SK-N-SH (cell line): ENCODE results near the gene HOXC13. TPM values are rescaled to one million over a fixed set of nuclear protein-coding genes. Genes with fewer than 3 reads are reported as not detected.

Experiments used
- CTCF ChIA-PET: fragments of 300-600, 350-600 bp; formaldehyde crosslinking; extraction: SDS; loops from one replicate; lab custom pipeline; 2021; lab: Yijun Ruan, JAX
- POLR2A ChIA-PET: fragments of 350-600 bp; sonication (Branson Sonifier 250); formaldehyde crosslinking; extraction: SDS; loops from one replicate; lab custom pipeline; 2020; ENCODE audit warnings: antibody characterized with exemption, inconsistent platforms; lab: Yijun Ruan, JAX
- DNase-seq: peaks from one replicate; pipeline ENCODE4 v3.0.0; 2012
- H2AFZ ChIP-seq: fragments of 200-600 bp; sonication (generic); 2 replicates; pipeline ENCODE4 v1.8.1; 2016; ENCODE audit warnings: antibody characterized with exemption, mild to moderate bottlenecking, low read depth
- H3F3A ChIP-seq: fragments of 200-600 bp; sonication (generic); replicated peaks from 2 replicates; pipeline ENCODE3; 2016; ENCODE audit warnings: antibody characterized with exemption, mild to moderate bottlenecking; ENCODE audit not compliant: insufficient read depth
- H3K27ac ChIP-seq, 2 experiments: fragments of 200-500 bp in 1 of 2; fragments of 200-600 bp in 1 of 2; sonication (Bioruptor generic) in 1 of 2; sonication (generic), shearing (Covaris generic) in 1 of 2; 2 replicates each; pipeline versions ENCODE4 v1.5.1 to v1.6.1; 2014 to 2016; ENCODE audit warnings: low read depth in 2 of 2, inconsistent platforms in 1 of 2, low read length in 1 of 2, mild to moderate bottlenecking in 1 of 2, mixed read lengths in 1 of 2
- H3K27me3 ChIP-seq: fragments of 200-600 bp; sonication (generic), shearing (Covaris generic); 2 replicates; pipeline ENCODE4 v1.6.1; 2016; ENCODE audit warnings: mixed run types; ENCODE audit not compliant: insufficient read depth
- H3K36me3 ChIP-seq, 2 experiments: fragments of 200-500 bp in 1 of 2; fragments of 200-600 bp in 1 of 2; sonication (Bioruptor generic) in 1 of 2; sonication (generic) in 1 of 2; replicated peaks in 1 of 2; 2 replicates each; pipeline versions ENCODE3 to v1.5.1; 2014 to 2016; ENCODE audit warnings: low read length in 1 of 2, mild to moderate bottlenecking in 1 of 2; ENCODE audit not compliant: insufficient read depth in 2 of 2, control insufficient read depth in 1 of 2
- H3K4me1 ChIP-seq, 2 experiments: fragments of 200-500 bp in 1 of 2; fragments of 200-600 bp in 1 of 2; sonication (Bioruptor generic) in 1 of 2; sonication (generic), shearing (Covaris generic) in 1 of 2; 2 replicates each; pipeline versions ENCODE4 v1.5.1 to v1.6.1; 2014 to 2016; ENCODE audit warnings: low read depth in 1 of 2, low read length in 1 of 2, mixed run types in 1 of 2; ENCODE audit not compliant: insufficient read depth in 2 of 2, control insufficient read depth in 1 of 2
- H3K4me2 ChIP-seq: fragments of 200-600 bp; sonication (generic), shearing (Covaris generic); 2 replicates; pipeline ENCODE4 v1.6.1; 2017; ENCODE audit warnings: mixed run types
- H3K4me3 ChIP-seq, 2 experiments: fragments of 200-500 bp in 1 of 2; fragments of 200-600 bp in 1 of 2; sonication (Bioruptor generic) in 1 of 2; sonication (generic), shearing (Covaris generic) in 1 of 2; 2 replicates each; pipeline versions ENCODE4 v1.5.1 to v1.8.1; 2014 to 2016; ENCODE audit warnings: low read depth in 2 of 2, inconsistent platforms in 1 of 2, low read length in 1 of 2, mild to moderate bottlenecking in 1 of 2, mixed read lengths in 1 of 2, moderate library complexity in 1 of 2
- H3K79me2 ChIP-seq: fragments of 200-600 bp; sonication (generic); 2 replicates; pipeline ENCODE4 v1.8.1; 2017; ENCODE audit warnings: mild to moderate bottlenecking; ENCODE audit not compliant: insufficient read depth
- H3K9ac ChIP-seq: fragments of 200-600 bp; sonication (generic); 2 replicates; pipeline ENCODE4 v1.6.1; 2017; ENCODE audit warnings: mixed run types
- H3K9me2 ChIP-seq: fragments of 200-600 bp; sonication (generic); 2 replicates; pipeline ENCODE4 v1.6.1; 2017; ENCODE audit warnings: mixed run types
- H3K9me3 ChIP-seq: fragments of 200-600 bp; sonication (generic); 2 replicates; pipeline ENCODE4 v1.6.1; 2017; ENCODE audit warnings: mixed run types, mild to moderate bottlenecking, moderate library complexity
- H4K20me1 ChIP-seq: fragments of 200-600 bp; sonication (generic); 2 replicates; pipeline ENCODE4 v1.6.1; 2017; ENCODE audit warnings: mild to moderate bottlenecking, mixed run types; ENCODE audit not compliant: insufficient read depth
- CTCF ChIP-seq: fragments of 200-600 bp; sonication (generic); IDR thresholded peaks from 2 replicates; pipeline ENCODE4 v1.6.1; 2017; ENCODE audit warnings: antibody characterized with exemption, mild to moderate bottlenecking, moderate library complexity
- ELF1 ChIP-seq: IDR thresholded peaks from 2 replicates; pipeline ENCODE4 v1.4.0; 2012
- EZH2phosphoT487 ChIP-seq: fragments of 200-600 bp; sonication (generic); IDR thresholded peaks from 2 replicates; pipeline ENCODE4 v1.6.1; 2017; ENCODE audit warnings: low read depth, mixed run types, mild to moderate bottlenecking, antibody characterized with exemption, moderate library complexity, borderline replicate concordance
- FOSL2 ChIP-seq: IDR thresholded peaks from 2 replicates; pipeline ENCODE4 v1.4.0; 2012; ENCODE audit warnings: low read depth, mild to moderate bottlenecking, moderate library complexity, borderline replicate concordance
- GABPA ChIP-seq: IDR thresholded peaks from 2 replicates; pipeline ENCODE4 v1.4.0; 2012; ENCODE audit warnings: low read depth, mild to moderate bottlenecking
- JUND ChIP-seq: IDR thresholded peaks from 2 replicates; pipeline ENCODE4 v1.4.0; 2012
- MEF2A ChIP-seq: IDR thresholded peaks from 2 replicates; pipeline ENCODE4 v1.4.0; 2012; ENCODE audit warnings: low read depth, borderline replicate concordance
- MXI1 ChIP-seq: IDR thresholded peaks from 2 replicates; pipeline ENCODE4 v1.6.1; 2012; ENCODE audit warnings: mild to moderate bottlenecking, low read depth, low read length, improper control_type of control experiment
- PBX3 ChIP-seq: IDR thresholded peaks from 2 replicates; pipeline ENCODE4; 2012
- RAD21 ChIP-seq: IDR thresholded peaks from 2 replicates; pipeline ENCODE4 v1.6.1; 2012; ENCODE audit warnings: mild to moderate bottlenecking, low read length
- RCOR1 ChIP-seq: fragments of 150-350 bp; IDR thresholded peaks from 2 replicates; pipeline ENCODE4 v1.6.1; 2017; ENCODE audit warnings: antibody characterized with exemption, low read length
- RFX5 ChIP-seq: IDR thresholded peaks from 2 replicates; pipeline ENCODE4 v1.6.1; 2012; ENCODE audit warnings: mild to moderate bottlenecking, improper control_type of control experiment, low read length
- RXRA ChIP-seq: IDR thresholded peaks from 2 replicates; pipeline ENCODE4 v1.4.0; 2012; ENCODE audit warnings: low read depth, mild to moderate bottlenecking, borderline replicate concordance
- SMC3 ChIP-seq: IDR thresholded peaks from 2 replicates; pipeline ENCODE4 v1.6.1; 2012; ENCODE audit warnings: low read depth, low read length, improper control_type of control experiment
- TEAD4 ChIP-seq: IDR thresholded peaks from 2 replicates; pipeline ENCODE4 v1.4.0; 2012; ENCODE audit warnings: mild to moderate bottlenecking, borderline replicate concordance; ENCODE audit not compliant: insufficient read depth
- USF1 ChIP-seq: IDR thresholded peaks from 2 replicates; pipeline ENCODE4 v1.4.0; 2012; ENCODE audit warnings: low read depth, borderline replicate concordance
- USF2 ChIP-seq: fragments of 150-350 bp; IDR thresholded peaks from 2 replicates; pipeline ENCODE4 v1.6.1; 2017; ENCODE audit warnings: antibody characterized with exemption, low read length, low read depth, borderline replicate concordance
- ZBTB33 ChIP-seq: IDR thresholded peaks from 2 replicates; pipeline ENCODE4 v1.4.0; 2012; ENCODE audit warnings: low read depth, borderline replicate concordance
- WGBS: methylation state at CpG from one replicate; pipeline ENCODE4 v1.1.6; 2017; ENCODE audit warnings: low lambda C conversion rate; 5-methylcytosine and 5-hydroxymethylcytosine counted together
- polyA plus RNA-seq, 3 experiments: library from polyadenylated mRNA; depleted of rRNA; stranded (reverse); fragments of >200 nt; gene quantifications; 2 replicates each; pipeline ENCODE4 v1.2.3, GENCODE V29; 2012

The HOXC13 gene
- polyA plus RNA-seq, 1 of the 3 experiments (the other 2 are of a cell fraction) = not detected

- POLR2A ChIA-PET = interaction anchor here (0.6 kb wide), 1 partner anchor 15 kb away, joined by 3 read pairs; no protein-coding TSS in a partner anchor
- Histone ChIP-seq H3K9me2 (no peaks in the 10 kb centered on the region), H3K9me3 (no peaks in the 10 kb centered on the region), H3K27ac (no peak overlapping the region), H3K27me3 (peaks cover 95% of the 10 kb centered on the region), H3K4me3 (no peak overlapping the region), H4K20me1 (no peaks in the 10 kb centered on the region)
- no peak for DNase-seq
- peak; percentile 86; the same call in 1 of the 2 replicates for TF ChIP-seq EZH2phosphoT487
- TF ChIP-seq RCOR1 = no peak
- TF ChIP-seq, all 33 proteins: peak for 1
- H3F3A ChIP-seq = no peaks in the 10 kb centered on the region
- CTCF ChIA-PET = interaction anchor here (1.1 to 12.8 kb wide), 29 partner anchors 9 to 407 kb away, joined by 3 to 194 read pairs (median 6); partner anchors contain the start of genes HOTAIR, HOXC11, HOXC12 and HOXC9
- WGBS = 28% methylated on average over 27 of the region's 30 CpGs
- H3K4me1 ChIP-seq = peaks cover 0 to 12% of the 10 kb centered on the region in 2 experiments; a peak in 1 of 4 replicates
- no peaks in the 10 kb centered on the region for H3K36me3 ChIP-seq
- H3K4me2 ChIP-seq = no peak overlapping the region
- no peak overlapping the region for H3K9ac ChIP-seq
- no peak overlapping the region for H2AFZ ChIP-seq
- no peaks in the 10 kb centered on the region for H3K79me2 ChIP-seq
Measured at GRCh38 chr12:53983950-53984572, 45.4 kb downstream of the HOXC13 start.

- no peaks in the 10 kb centered on the region for H3F3A ChIP-seq
- no peak within 1 kb of the TSS for H3K27ac ChIP-seq
- TF ChIP-seq FOSL2 = peak; percentile 86
- TF ChIP-seq PBX3 = no peak
- no peak for TF ChIP-seq RCOR1
- no peak for TF ChIP-seq ZBTB33
- no peak for TF ChIP-seq GABPA
- TF ChIP-seq RFX5 = peak; percentile 81
- peak; percentile 53 for TF ChIP-seq JUND
- peak; percentile 51; the same call in 1 of the 2 replicates for TF ChIP-seq USF2
- TF ChIP-seq CTCF = peak; percentile 80
- TF ChIP-seq USF1 = peak; percentile 85
- TF ChIP-seq RAD21 = peak; percentile 88
- no peak for TF ChIP-seq ELF1
- no peak for TF ChIP-seq MEF2A
- TF ChIP-seq SMC3 = peak; percentile 67
- no peak for TF ChIP-seq MXI1
- peak; percentile 53; the same call in 1 of the 2 replicates for TF ChIP-seq RXRA
- TF ChIP-seq TEAD4 = no peak
Measured at GRCh38 chr12:53984901-53985691, 46.5 kb downstream of the HOXC13 start, which contains the start of gene HOXC10. TSS of gene HOXC10 (plus strand) at chr12:53985146. CDS start at chr12:53985260, 114 bp downstream.

More at GRCh38 chr12:53984901-53985691, 46.5 kb downstream of the HOXC13 start, which contains the start of gene HOXC10:
- Histone ChIP-seq H3K4me1 (peaks cover 0 to 12% of the 10 kb centered on the region in 2 experiments; a peak in 1 of 4 replicates), H3K4me2 (peak within 1 kb of the TSS; percentile 95), H3K36me3 (no peaks in the 10 kb centered on the region), H3K79me2 (no peaks in the 10 kb centered on the region), H2AFZ (peak within 1 kb of the TSS; percentile 96; the same call in 1 of the 2 replicates), H3K4me3 (peak within 1 kb of the TSS; percentile 41 to 52; a peak in 3 of 4 replicates), H3K9ac (no peak within 1 kb of the TSS), H3K9me2 (no peaks in the 10 kb centered on the region), H4K20me1 (no peaks in the 10 kb centered on the region), H3K9me3 (no peaks in the 10 kb centered on the region), H3K27me3 (peaks cover 95% of the 10 kb centered on the region)
- CTCF ChIA-PET = interaction anchor here (0.5 to 12.8 kb wide), 63 partner anchors 8 to 427 kb away, joined by 3 to 194 read pairs (median 4); partner anchors contain the start of genes COPZ1, HOTAIR, HOXC11 and HOXC12
- peak; percentile 97 for DNase-seq
- 5% methylated on average over 42 of the region's 55 CpGs for WGBS
- POLR2A ChIA-PET = interaction anchor here (1.0 to 1.1 kb wide), 2 partner anchors 230 to 231 kb away, joined by 3 read pairs; no protein-coding TSS in a partner anchor
